Aortic smooth muscle cell (primary cell): ENCODE data around the gene MPPE1. TPM values are rescaled to one million over a fixed set of nuclear protein-coding genes. Genes with fewer than 3 reads are reported as not detected.

Experiments
- total RNA-seq: library from RNA; depleted of rRNA; stranded (reverse); fragments of >200 nt; gene quantifications from 2 replicates; pipeline ENCODE4 v1.2.3, GENCODE V29; 2014

MPPE1 gene
- total RNA-seq: 33.9 and 38.0 TPM in 2 replicates

GRCh38 chr18:11908182-11909060 is at the start of gene MPPE1:
MPPE1 (minus strand) TSS chr18:11908317; CDS start chr18:11897264, 11,053 bp downstream.

DNA sequence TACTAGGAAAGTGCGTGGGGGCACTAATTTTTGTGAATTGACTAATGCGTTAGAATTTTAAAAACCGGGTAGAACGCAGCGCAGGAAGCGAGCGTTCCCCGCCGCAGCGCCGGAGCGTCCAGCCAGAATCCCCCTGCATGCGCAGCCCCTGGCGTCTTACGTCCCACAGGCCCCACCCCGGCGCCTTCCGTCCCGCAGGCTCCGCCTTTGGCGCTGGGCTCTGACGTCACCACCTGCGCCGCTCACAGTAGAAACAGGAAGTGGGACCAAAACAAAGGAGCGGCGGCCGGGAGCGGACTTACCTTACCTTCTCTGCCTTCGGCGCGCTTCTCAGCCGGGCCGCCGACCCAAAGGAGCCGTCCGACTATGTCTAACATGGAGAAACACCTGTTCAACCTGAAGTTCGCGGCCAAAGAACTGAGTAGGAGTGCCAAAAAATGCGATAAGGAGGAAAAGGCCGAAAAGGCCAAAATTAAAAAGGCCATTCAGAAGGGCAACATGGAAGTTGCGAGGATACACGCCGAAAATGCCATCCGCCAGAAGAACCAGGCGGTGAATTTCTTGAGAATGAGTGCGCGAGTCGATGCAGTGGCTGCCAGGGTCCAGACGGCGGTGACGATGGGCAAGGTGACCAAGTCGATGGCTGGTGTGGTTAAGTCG is 56.8 kb downstream of the MPPE1 start, which contains the start of gene CHMP1B:
Gene CHMP1B (plus strand): TSS at position 268 of the 660 bp plus-strand sequence. CDS start 99 bp downstream, at position 367.

Other genes starting within 250 kb of the MPPE1 start
- gene GNAL, start 219.1 kb downstream of the MPPE1 start, total RNA-seq: 0.31 and 0.92 TPM in 2 replicates
- gene CHMP1B, start 56.9 kb downstream of the MPPE1 start, total RNA-seq: 57.0 and 75.2 TPM in 2 replicates
- 3.3 and 3.5 TPM in 2 replicates for gene IMPA2, start 73.2 kb upstream of the MPPE1 start, total RNA-seq
- gene ANKRD62, start 185.5 kb upstream of the MPPE1 start, total RNA-seq: under 0.01 TPM in 1 of 2 replicates, not detected in the other